WI38 (cell line): ENCODE results near the gene LAMC2.

Experiments used
- H3K4me3 ChIP-seq: 2 replicates; pipeline ENCODE4 v1.5.1; 2011; ENCODE audit warnings: low read depth, mild to moderate bottlenecking, control low read depth, low read length
- TF ChIP-seq, protein P1 (sequence below): IDR thresholded peaks from 2 replicates; pipeline ENCODE4 v1.5.1; 2012; ENCODE audit warnings: low read depth, mild to moderate bottlenecking, control low read depth, low read length

Gene LAMC2

DNA sequence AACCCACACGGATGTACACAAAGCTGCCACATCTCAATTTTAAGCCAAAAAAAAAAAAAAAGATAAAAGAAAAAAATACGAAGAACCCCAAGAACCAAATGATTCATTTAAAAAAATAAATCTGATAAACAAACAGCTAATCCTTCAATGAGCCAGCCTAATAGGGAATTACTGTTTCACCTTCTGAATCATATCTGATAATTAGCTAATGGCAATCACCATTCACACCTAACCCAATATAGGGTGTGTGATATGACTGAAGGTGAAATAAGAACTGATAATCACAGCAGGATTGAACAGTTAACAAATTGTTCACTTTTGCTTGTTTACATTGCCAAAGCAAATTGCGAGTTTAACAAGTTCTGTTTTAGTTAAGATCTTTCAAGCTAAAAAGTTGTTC is 61.4 kb downstream of the LAMC2 start:
- TF ChIP-seq, protein P1, sequence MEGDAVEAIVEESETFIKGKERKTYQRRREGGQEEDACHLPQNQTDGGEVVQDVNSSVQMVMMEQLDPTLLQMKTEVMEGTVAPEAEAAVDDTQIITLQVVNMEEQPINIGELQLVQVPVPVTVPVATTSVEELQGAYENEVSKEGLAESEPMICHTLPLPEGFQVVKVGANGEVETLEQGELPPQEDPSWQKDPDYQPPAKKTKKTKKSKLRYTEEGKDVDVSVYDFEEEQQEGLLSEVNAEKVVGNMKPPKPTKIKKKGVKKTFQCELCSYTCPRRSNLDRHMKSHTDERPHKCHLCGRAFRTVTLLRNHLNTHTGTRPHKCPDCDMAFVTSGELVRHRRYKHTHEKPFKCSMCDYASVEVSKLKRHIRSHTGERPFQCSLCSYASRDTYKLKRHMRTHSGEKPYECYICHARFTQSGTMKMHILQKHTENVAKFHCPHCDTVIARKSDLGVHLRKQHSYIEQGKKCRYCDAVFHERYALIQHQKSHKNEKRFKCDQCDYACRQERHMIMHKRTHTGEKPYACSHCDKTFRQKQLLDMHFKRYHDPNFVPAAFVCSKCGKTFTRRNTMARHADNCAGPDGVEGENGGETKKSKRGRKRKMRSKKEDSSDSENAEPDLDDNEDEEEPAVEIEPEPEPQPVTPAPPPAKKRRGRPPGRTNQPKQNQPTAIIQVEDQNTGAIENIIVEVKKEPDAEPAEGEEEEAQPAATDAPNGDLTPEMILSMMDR = no peak
- no peak overlapping the region for H3K4me3 ChIP-seq

DNA sequence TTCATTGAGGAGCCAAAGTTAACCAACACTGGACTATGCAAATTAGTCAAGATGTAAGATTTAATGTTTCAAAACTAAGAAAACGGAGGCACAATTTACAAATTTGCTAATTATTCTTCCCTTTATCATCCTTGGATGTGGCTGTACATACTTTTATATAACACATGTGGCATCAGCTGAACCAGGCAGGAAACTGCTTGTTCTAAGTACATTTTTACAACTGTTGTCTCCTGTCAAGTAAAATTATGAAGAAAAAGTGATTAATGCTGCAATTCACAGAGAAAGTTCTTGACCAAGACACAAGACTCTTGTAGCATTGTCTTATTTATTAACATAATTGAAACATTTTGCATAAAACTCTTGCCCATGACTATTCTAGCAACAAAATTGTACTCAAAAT is 61.9 kb downstream of the LAMC2 start:
- H3K4me3 ChIP-seq = no peak overlapping the region
- TF ChIP-seq, protein P1 = no peak

DNA sequence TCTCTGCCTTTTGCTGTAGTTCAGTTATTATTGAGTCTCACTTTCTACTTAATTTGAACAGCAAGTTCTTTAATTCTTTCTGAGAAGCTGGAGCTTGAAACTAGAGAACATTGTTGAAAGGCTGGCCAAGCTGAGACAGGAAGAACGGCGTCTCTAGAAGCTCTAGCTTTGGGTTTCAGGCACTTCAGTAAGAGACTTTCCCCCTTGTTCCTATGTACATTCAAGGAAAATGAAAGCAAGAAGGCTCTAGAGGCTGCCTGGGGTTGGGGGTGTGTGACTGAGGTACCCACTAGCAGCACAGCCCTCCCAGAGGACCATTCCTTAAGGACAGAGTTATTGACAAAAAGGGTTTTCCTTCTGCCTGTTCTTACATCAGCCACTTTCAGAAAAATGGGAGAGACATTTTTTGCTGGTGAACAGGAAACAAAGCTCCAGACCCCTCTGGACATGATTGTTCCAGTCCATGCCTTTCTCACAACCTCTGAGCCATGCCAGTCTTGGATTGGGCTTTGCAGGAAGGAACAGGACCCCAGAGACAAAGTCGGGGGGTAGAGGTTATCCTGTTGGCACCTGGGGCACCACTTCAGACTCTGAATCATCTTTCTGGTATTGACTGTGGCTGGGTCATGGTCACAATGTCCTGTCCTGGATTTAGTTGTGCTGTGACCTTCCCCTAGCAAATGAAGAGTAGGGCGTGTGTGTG is 63.1 kb downstream of the LAMC2 start:
- TF ChIP-seq, protein P1 = no peak
- no peak overlapping the region for H3K4me3 ChIP-seq

DNA sequence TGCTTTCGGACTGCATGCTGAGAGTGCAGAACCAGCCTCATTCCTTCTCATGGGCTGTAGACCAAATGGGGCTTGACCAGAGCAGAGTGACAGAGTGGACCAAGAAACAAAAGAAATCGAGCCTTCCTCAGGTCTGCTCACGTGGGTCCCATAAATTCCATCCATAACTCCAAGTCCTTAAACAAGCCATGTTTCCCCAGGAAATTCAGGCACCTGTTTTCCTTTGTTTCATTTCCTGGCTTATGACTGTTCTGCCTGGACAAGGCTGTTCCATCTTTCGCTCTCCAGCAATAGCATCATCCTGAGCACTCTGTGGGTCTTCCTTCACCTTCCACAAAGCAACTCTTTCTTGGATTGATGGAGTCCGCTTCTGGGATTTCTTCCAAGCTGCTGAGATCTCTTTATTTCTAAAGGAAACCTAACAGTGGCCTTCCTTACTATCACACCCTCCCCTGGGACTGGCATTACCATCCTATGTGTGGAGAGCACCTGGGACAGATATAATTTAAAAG is 63.9 kb downstream of the LAMC2 start:
- no peak overlapping the region for H3K4me3 ChIP-seq
- TF ChIP-seq, protein P1 = no peak

DNA sequence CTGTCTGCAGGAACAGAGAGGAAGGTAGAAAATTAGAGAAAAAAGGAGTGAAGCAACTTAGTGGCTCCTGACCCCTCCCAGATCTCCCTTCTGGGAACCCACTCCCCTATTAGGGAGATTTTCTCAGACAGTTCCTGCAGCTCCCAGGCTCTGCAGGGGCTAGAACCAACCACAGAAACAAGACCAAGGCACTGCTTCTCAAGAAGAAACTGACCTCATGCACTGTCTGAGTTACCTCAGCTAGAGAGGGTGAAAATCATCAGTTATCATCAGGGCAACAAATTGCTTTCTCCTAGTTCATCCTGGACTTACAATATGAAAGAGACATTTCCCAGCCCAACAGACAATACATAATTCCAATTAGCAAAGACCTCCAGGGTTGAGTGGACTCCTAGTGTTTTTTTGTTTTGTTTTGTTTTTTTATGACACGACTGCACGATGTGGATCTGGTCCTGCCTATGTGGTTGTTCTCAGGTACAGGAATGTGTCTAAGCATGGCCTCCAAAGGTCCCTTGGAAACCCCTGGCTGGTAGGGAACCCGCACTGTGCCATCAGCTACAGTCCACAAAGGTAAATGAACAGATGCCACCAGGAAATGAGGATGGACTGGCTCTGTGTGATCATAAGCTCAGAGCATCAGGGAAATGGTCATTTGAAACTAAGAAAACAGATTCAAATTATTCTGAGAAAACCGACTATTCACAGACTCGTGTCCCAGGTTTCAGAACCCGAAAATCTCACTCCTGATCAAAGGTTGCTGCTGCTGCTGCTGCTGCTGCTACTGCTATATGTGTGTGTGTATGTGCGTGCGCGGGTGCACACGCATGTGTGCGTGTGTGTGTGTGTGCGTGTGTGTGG is 65.3 kb downstream of the LAMC2 start:
- no peak overlapping the region for H3K4me3 ChIP-seq
- TF ChIP-seq, protein P1 = no peak

DNA sequence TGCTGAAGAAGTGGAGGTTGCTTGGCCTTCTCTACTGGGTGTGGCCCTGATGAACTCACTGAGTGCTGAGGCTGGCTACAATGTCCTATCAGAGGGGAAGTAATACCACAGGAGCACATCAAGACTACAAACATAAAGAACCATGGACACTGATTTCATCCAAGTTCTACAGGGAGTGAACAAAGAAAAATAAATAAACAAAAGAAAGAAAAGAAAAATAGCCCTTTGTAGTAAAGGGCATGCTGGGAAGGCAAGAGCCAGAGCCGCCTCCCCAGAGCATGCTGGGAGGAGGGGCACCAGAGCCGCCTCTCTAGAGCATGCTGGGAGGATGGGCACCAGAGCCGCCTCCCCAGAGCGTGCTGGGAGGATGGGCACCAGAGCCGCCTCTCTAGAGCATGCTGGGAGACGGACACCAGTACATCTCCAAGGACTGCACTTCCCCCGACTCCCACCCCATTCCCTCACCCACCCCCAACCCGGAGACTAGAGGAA is 65.9 kb downstream of the LAMC2 start:
- TF ChIP-seq, protein P1 = no peak
- H3K4me3 ChIP-seq = no peak overlapping the region

DNA sequence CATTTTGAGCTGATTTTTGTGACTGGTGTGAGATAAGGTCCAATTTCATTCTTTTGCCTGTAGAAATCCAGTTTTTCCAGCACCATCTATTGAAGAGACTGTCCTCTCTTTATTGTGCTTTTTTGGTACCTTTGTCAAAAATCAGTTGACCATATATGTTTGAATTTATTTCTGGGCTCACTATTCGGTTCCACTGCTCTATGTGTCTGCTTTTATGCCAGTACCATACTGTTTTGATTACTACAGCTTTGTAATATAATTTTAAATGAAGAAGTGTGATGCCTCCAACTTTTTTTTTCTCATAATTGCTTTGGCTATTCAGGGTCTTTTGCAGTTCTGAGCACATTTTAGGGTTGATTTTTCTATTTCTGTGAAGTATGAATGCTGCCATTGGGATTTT is 69.0 kb downstream of the LAMC2 start:
- TF ChIP-seq, protein P1 = no peak
- H3K4me3 ChIP-seq = no peak overlapping the region
